ENCODE measurements around the gene SFT2D3.

- TF ChIP-seq POLR2AphosphoS5 (IDR thresholded peaks at IDR 0.05; ENCODE audit: control insufficient read depth, insufficient read depth, low read depth, low read length) (no peak), ZNF217 (CRISPR knock-in tag; IDR thresholded peaks at IDR 0.05) (no peak), XRCC5 (IDR thresholded peaks at IDR 0.05; ENCODE audit: low read depth, low read length) (no peak), ZNF274 (IDR thresholded peaks at IDR 0.05; ENCODE audit: borderline replicate concordance, low read depth, low read length) (no peak), TCF7 (IDR thresholded peaks at IDR 0.05; ENCODE audit: borderline replicate concordance) (no peak), EZH2 (IDR thresholded peaks at IDR 0.05; ENCODE audit: borderline replicate concordance, low read depth, low read length) (no peak), TEAD2 (tag; IDR thresholded peaks at IDR 0.05) (no peak), ZNF445 (CRISPR knock-in tag; IDR thresholded peaks at IDR 0.05; ENCODE audit: low read depth) (no peak), HNRNPL (IDR thresholded peaks at IDR 0.05; ENCODE audit: low read depth, low read length) (no peak), ATF2 (CRISPR knock-in tag; IDR thresholded peaks at IDR 0.05) (no peak), ZNF282 (CRISPR knock-in tag; IDR thresholded peaks at IDR 0.05) (no peak)
Observed at GRCh38 chr2:127658641-127659407, 42.5 kb upstream of the SFT2D3 start.

Measured in K562 (cell line).